GM20000 (cell line): Measurements from ENCODE around the gene M1AP.
"Not testable (repeated sequence)": the region's sequence is repeated elsewhere in the genome, so short reads cannot be mapped to it uniquely, and the experiment has no call there.

Experiments
- DNase-seq: peaks from one replicate; pipeline ENCODE4 v3.0.0; 2012; ENCODE audit warnings: low spot score
- CTCF ChIP-seq: IDR thresholded peaks from 2 replicates; pipeline ENCODE4 v1.5.1; 2012; ENCODE audit warnings: mild to moderate bottlenecking, control low read depth; ENCODE audit errors: extremely low read depth, missing control alignments

The M1AP gene

DNA sequence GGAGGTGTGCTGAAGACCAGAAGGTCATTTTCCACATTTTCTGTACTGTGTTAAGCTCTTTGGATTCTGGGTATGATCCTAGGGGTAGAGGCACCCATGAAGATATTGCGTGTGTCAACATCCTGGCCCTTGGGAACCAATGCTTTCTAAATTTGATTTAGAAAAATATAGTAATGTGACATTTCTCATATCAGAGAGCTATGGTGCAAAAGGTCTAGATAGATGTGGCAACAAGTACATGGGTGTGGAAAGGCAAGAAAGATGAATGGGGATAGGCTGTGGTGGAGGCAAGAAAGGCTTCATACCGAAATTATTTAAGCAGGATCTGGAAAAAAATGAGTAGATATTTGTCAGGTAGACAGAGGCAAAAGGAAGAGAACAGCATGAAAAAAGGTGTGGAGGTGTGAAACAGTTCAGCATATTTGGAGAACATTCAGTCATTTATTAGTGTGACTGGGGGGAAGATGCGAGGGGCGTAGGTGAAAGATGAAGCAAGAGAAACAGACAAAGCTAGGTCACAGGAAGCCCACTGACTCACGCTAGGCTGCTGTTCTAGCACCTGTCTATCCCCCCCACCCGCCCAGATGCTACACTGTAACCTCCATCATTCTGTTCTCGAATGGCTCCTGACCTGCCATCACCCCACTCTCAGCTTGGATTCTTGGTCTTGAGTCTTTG lies 81.9 kb downstream of the M1AP start:
- TF ChIP-seq CTCF = no peak
- no peak for DNase-seq

DNA sequence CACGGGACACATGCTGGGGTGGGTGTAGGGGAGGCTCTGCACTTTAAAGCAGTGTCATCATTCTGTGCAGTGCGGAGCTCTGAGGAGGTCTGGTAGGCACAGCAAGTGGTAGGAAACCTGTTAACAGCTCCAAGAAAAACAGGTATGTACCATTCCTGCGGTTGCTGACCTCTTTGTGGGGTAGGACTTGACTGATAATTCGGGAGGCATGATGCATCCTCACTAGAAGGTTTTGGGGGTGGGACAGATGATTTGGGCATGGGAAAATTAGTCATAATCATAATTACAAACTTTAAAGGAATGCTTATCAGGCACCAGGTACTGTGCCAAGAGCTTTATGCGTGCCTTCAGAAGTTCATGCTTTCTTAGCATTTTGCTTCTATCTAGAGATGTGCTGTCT lies 83.9 kb downstream of the M1AP start:
- no peak for TF ChIP-seq CTCF
- DNase-seq = no peak

DNA sequence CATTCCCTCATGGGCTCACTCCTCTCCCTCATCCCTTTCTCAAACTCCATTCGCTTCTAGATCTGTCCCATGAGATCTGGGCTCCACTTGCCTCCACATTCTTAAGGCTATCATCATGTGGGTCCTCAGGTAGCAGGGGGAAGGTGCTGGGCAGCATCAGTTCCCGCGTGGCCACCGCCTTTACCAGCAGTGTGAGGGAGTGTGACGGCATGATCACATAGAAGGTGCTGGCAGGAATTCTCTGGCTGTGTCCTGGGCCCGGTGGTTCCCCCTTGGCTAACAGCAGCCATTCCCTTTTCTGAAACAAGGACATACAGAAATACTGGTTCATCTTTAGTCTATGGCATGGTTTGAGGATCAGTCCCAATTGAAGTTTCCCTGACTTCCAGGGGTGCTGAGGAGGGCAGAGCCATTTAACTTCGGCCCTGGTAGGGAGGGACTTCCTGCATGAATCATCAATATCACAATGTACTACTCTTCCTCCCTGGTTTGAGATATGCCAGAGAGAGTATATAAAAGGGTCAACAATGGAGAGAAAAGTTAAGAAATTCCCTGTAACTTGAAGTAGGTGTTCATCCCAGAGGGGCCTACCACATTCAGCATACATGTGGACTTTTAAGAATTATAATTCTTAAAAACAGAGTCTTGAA lies 85.9 kb downstream of the M1AP start:
- no peak for TF ChIP-seq CTCF
- no peak for DNase-seq

- DNase-seq = not testable (repeated sequence)
These were observed 87.1 kb downstream of the M1AP start for GRCh38 chr2:74561022-74561421.

DNA sequence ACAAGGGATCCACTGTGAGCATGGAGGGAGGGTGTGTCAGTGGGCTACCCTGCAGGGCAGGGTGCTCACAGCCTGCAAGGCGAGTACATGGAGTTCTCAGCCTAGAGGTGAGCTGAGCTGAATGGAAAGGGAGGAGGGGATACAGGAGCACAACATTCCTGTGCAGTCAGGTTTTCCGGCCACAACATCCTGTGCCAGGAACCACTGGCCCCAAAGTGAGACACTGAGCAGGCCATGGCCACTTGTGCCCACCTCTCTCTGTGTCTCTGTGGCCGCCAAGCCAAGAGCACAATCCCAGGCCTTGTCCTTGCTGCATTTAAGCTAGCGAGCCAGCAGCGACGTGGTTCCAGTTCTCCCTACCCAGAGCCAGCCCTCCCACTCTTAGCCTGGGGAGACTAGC lies 87.5 kb downstream of the M1AP start:
- no peak for DNase-seq

DNA sequence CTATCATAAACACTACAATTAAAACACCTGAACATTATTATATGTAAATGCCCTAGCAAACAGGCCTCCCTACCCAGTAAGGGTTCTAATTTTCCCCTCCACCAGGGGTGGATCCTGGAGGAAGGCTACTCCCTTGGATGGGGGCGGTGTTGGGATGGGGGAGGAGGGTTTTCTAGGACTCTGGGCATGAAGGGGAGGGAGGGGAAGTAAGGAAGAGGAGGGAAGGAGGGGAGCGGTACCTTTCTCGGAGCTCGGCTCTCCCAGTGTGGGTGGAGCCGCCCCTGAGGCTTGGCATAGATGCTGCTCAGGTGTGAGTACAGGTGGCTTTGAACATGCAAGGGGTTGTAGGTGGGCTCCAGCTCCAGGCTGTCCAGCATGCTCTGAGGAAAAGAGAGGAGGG lies 88.2 kb downstream of the M1AP start:
- no peak for TF ChIP-seq CTCF

More for the DNA sequence above, 87.5 kb downstream of the M1AP start:
- TF ChIP-seq CTCF = no peak

DNA sequence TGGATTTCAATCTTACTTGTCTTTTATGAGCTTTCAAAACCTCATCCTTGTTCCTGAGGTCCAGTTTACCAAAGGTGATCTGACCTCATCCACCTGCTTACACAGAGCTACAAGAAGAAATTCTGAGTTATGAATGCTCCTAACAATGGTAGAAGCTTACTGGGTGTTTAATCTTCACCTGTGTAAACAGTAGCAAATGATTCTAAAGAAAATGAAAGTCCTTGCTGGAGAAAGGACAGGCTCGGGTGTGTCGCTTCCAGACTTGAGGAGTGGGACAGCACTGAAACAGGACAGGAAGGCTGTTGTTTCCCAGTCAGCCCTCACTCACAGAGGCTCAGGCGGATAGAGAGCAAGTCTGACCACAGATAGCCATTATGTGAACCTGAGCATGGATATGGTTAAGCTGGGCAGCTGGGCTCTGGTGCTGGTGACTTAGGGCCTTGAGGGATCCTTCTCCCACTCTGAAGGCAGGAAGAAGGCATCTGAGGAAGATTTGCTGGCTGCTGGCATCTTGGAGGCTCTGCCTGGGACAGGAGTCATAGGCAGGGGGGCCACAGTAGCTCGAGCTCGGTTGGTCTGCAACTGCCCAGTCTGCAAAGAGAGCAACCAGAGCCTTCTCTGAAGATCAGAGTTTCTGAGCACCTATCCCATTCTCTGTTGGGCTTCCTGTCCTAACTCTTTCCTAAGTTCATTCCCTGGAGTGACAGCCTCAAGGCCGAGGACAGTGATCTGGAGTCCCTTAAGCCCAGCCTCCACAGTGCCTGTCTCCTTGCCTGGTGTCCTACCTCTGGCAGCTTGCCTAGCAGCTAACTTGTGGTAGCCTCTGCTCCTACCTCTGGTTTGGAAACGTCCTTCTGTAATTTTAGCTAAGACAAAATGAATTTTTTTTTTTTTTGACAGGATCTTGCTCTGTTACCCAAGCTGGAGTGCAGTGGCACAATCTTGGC lies 89.6 kb downstream of the M1AP start:
- no peak for TF ChIP-seq CTCF
- no peak for DNase-seq

More for the DNA sequence above, 88.2 kb downstream of the M1AP start:
- no peak for DNase-seq
